HL-60 (cell line): ENCODE data around the gene XCR1.

Source experiments
- DNase-seq, 2 experiments: peaks; one replicate each; pipeline ENCODE4 v3.0.0-alpha.2; 2010 to 2020; ENCODE audit warnings: low read depth in 1 of 2, low spot score in 1 of 2
- H3K27ac ChIP-seq: fragments of 250-450 bp; sonication (Bioruptor Pico); replicated peaks from 2 replicates; pipeline ENCODE4 v1.5.1; 2020; ENCODE audit warnings: mild to moderate bottlenecking, moderate library complexity
- H3K27me3 ChIP-seq: fragments of 250-450 bp; sonication (Bioruptor Pico); 2 replicates; pipeline ENCODE4 v1.5.1; 2021; ENCODE audit warnings: mild to moderate bottlenecking, moderate library complexity; ENCODE audit not compliant: insufficient read depth, poor library complexity, severe bottlenecking
- H3K4me3 ChIP-seq: replicated peaks from 2 replicates; pipeline ENCODE4 v1.5.1; 2011; ENCODE audit warnings: mild to moderate bottlenecking, control low read depth, low read length; ENCODE audit not compliant: insufficient read depth
- GABPA ChIP-seq: IDR thresholded peaks from 2 replicates; pipeline ENCODE4 v1.6.1; 2012; ENCODE audit warnings: low read depth
- POLR2AphosphoS5 ChIP-seq: IDR thresholded peaks from 2 replicates; pipeline ENCODE4 v1.6.1; 2012; ENCODE audit warnings: low read depth
- SPI1 ChIP-seq: IDR thresholded peaks from 2 replicates; pipeline ENCODE4 v1.6.1; 2012; ENCODE audit warnings: low read depth, mild to moderate bottlenecking, borderline replicate concordance
- TF ChIP-seq, protein P1 (sequence below): IDR thresholded peaks from 2 replicates; pipeline ENCODE4 v1.6.1; 2012; ENCODE audit warnings: low read depth; ENCODE audit not compliant: insufficient replicate concordance
- TF ChIP-seq, protein P2 (sequence below): IDR thresholded peaks from one replicate; pipeline ENCODE4 v1.5.1; 2011; ENCODE audit warnings: low read length, control low read depth, inconsistent platforms; ENCODE audit not compliant: insufficient read depth

Gene XCR1

GRCh38 chr3:46027736-46028397 is 584 bp upstream of the XCR1 start:
- Histone ChIP-seq H3K27me3 (no peaks in the 10 kb centered on the region), H3K27ac (no peak overlapping the region), H3K4me3 (no peak overlapping the region)
- no peak for DNase-seq
- TF ChIP-seq POLR2AphosphoS5 = no peak
- no peak for TF ChIP-seq SPI1
- no peak for TF ChIP-seq GABPA
- TF ChIP-seq, protein P1, sequence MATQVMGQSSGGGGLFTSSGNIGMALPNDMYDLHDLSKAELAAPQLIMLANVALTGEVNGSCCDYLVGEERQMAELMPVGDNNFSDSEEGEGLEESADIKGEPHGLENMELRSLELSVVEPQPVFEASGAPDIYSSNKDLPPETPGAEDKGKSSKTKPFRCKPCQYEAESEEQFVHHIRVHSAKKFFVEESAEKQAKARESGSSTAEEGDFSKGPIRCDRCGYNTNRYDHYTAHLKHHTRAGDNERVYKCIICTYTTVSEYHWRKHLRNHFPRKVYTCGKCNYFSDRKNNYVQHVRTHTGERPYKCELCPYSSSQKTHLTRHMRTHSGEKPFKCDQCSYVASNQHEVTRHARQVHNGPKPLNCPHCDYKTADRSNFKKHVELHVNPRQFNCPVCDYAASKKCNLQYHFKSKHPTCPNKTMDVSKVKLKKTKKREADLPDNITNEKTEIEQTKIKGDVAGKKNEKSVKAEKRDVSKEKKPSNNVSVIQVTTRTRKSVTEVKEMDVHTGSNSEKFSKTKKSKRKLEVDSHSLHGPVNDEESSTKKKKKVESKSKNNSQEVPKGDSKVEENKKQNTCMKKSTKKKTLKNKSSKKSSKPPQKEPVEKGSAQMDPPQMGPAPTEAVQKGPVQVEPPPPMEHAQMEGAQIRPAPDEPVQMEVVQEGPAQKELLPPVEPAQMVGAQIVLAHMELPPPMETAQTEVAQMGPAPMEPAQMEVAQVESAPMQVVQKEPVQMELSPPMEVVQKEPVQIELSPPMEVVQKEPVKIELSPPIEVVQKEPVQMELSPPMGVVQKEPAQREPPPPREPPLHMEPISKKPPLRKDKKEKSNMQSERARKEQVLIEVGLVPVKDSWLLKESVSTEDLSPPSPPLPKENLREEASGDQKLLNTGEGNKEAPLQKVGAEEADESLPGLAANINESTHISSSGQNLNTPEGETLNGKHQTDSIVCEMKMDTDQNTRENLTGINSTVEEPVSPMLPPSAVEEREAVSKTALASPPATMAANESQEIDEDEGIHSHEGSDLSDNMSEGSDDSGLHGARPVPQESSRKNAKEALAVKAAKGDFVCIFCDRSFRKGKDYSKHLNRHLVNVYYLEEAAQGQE = no peak
- TF ChIP-seq, protein P2, sequence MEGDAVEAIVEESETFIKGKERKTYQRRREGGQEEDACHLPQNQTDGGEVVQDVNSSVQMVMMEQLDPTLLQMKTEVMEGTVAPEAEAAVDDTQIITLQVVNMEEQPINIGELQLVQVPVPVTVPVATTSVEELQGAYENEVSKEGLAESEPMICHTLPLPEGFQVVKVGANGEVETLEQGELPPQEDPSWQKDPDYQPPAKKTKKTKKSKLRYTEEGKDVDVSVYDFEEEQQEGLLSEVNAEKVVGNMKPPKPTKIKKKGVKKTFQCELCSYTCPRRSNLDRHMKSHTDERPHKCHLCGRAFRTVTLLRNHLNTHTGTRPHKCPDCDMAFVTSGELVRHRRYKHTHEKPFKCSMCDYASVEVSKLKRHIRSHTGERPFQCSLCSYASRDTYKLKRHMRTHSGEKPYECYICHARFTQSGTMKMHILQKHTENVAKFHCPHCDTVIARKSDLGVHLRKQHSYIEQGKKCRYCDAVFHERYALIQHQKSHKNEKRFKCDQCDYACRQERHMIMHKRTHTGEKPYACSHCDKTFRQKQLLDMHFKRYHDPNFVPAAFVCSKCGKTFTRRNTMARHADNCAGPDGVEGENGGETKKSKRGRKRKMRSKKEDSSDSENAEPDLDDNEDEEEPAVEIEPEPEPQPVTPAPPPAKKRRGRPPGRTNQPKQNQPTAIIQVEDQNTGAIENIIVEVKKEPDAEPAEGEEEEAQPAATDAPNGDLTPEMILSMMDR = no peak

DNA sequence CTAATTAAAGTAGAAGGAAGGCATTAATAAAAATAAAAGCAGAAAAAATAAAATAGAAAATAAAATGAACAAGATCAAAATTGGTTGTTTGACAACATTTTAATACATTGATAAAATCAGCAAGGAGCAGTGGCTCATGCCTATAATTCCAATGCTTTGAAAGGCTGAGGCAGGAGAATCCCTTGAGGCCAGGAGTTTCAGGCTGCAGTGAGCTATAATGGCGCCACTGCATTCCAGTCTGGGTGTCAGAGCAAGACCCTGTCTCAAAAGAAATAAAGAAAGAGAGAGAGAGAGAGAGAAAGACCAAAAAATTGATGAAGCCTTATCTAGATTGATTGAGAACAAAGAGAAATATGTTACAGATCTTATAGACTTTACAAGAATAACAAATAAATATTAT is 2.1 kb downstream of the XCR1 start:
- no peak overlapping the region for H3K4me3 ChIP-seq
- H3K27ac ChIP-seq = no peak overlapping the region
- DNase-seq = no peak
- TF ChIP-seq, protein P2 = no peak
- TF ChIP-seq, protein P1 = no peak
- no peaks in the 10 kb centered on the region for H3K27me3 ChIP-seq

GRCh38 chr3:46024131-46024530 is 3.2 kb downstream of the XCR1 start:
- TF ChIP-seq, protein P2 = no peak
- no peak overlapping the region for H3K27ac ChIP-seq
- H3K4me3 ChIP-seq = no peak overlapping the region
- no peaks in the 10 kb centered on the region for H3K27me3 ChIP-seq
- DNase-seq = no peak
